OCI-LY3 (cell line): ENCODE results near the gene KLC1.

ENCODE experiments used
- EZH2phosphoT487 ChIP-seq: fragments of 200-600 bp; shearing (Covaris generic); IDR thresholded peaks from 2 replicates; pipeline ENCODE4 v1.6.1; 2018; ENCODE audit warnings: antibody characterized with exemption, mixed run types, low read depth
- TF ChIP-seq, protein P1 (sequence below): fragments of 200-600, 300-600 bp; sonication (generic); IDR thresholded peaks from 2 replicates; pipeline ENCODE4 v1.5.1; 2014; ENCODE audit warnings: antibody characterized with exemption, low read length, low read depth

- TF ChIP-seq, protein P1, sequence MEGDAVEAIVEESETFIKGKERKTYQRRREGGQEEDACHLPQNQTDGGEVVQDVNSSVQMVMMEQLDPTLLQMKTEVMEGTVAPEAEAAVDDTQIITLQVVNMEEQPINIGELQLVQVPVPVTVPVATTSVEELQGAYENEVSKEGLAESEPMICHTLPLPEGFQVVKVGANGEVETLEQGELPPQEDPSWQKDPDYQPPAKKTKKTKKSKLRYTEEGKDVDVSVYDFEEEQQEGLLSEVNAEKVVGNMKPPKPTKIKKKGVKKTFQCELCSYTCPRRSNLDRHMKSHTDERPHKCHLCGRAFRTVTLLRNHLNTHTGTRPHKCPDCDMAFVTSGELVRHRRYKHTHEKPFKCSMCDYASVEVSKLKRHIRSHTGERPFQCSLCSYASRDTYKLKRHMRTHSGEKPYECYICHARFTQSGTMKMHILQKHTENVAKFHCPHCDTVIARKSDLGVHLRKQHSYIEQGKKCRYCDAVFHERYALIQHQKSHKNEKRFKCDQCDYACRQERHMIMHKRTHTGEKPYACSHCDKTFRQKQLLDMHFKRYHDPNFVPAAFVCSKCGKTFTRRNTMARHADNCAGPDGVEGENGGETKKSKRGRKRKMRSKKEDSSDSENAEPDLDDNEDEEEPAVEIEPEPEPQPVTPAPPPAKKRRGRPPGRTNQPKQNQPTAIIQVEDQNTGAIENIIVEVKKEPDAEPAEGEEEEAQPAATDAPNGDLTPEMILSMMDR: no peak
- TF ChIP-seq EZH2phosphoT487: no peak
Measured at GRCh38 chr14:103669370-103669769, 40.4 kb downstream of the KLC1 start.
